H1 (cell line): ENCODE measurements around the gene LRP3. TPM values are rescaled to one million over a fixed set of nuclear protein-coding genes. Genes with fewer than 3 reads are reported as not detected.

Source experiments
- polyA plus RNA-seq, 7 experiments: library from polyadenylated mRNA; depleted of rRNA in 3 of 7; stranded (reverse) in 5 of 7; unstranded in 2 of 7; fragments of >200 nt in 5 of 7; fragments of 200-250 nt in 2 of 7; gene quantifications; 1 replicate in 5 of 7; 2 replicates in 1 of 7; 4 replicates in 1 of 7; pipeline versions ENCODE4 v1.2.1 to v1.2.3, GENCODE V29; 2011 to 2013; ENCODE audit warnings: missing spikeins in 2 of 7, mixed read lengths in 2 of 7
- total RNA-seq: library from RNA; stranded (reverse); fragmentation: NEBNext Ultra II Directional; extraction: Animal tissue kit (Norgen Biotek cat#: 25700); gene quantifications from 2 replicates; pipeline ENCODE4 v1.2.1, GENCODE V29; 2021

The LRP3 gene
- total and polyA plus RNA-seq, 2 of the 8 experiments (the other 6 are each of a cell fraction or from before 2014, with no cell fraction given) = 30.3 to 33.7 TPM

Other genes with a start within 250 kb of the LRP3 start
- 23.0 and 23.6 TPM in 2 replicates for gene CEP89, start 222.4 kb upstream of the LRP3 start, total RNA-seq
- gene CEP89, start 222.4 kb upstream of the LRP3 start, polyA plus RNA-seq (2011; rRNA removed) = 23.6 and 35.2 TPM in 2 replicates
- 4.2 and 4.7 TPM in 2 replicates for gene FAAP24, start 222.1 kb upstream of the LRP3 start, total RNA-seq
- gene FAAP24, start 222.1 kb upstream of the LRP3 start, polyA plus RNA-seq (2011; rRNA removed) = 3.2 and 3.3 TPM in 2 replicates
- gene RHPN2, start 129.4 kb upstream of the LRP3 start, total RNA-seq = 31.1 and 36.2 TPM in 2 replicates
- 22.8 and 27.2 TPM in 2 replicates for gene RHPN2, start 129.4 kb upstream of the LRP3 start, polyA plus RNA-seq (2011; rRNA removed)
- 8.2 and 8.8 TPM in 2 replicates for gene GPATCH1, start 113.1 kb upstream of the LRP3 start, total RNA-seq
- 3.5 and 4.3 TPM in 2 replicates for gene GPATCH1, start 113.1 kb upstream of the LRP3 start, polyA plus RNA-seq (2011; rRNA removed)
- not detected in 2 replicates for gene WDR88, start 62.2 kb upstream of the LRP3 start, total RNA-seq
- gene WDR88, start 62.2 kb upstream of the LRP3 start, polyA plus RNA-seq (2011; rRNA removed) = not detected in 2 replicates
- 3.2 and 3.7 TPM in 2 replicates for gene SLC7A10, start 31.5 kb downstream of the LRP3 start, total RNA-seq
- 7.1 and 11.5 TPM in 2 replicates for gene SLC7A10, start 31.5 kb downstream of the LRP3 start, polyA plus RNA-seq (2011; rRNA removed)
- gene CEBPA, start 108.2 kb downstream of the LRP3 start, total RNA-seq = 2.7 and 3.0 TPM in 2 replicates
- gene CEBPA, start 108.2 kb downstream of the LRP3 start, polyA plus RNA-seq (2011; rRNA removed) = 2.0 and 2.4 TPM in 2 replicates
- gene CEBPG, start 179.4 kb downstream of the LRP3 start, total RNA-seq = 32.7 and 35.4 TPM in 2 replicates
- gene CEBPG, start 179.4 kb downstream of the LRP3 start, polyA plus RNA-seq (2011; rRNA removed) = 10.9 and 12.3 TPM in 2 replicates